ENCODE measurements around the gene TRIM14. TPM values are rescaled to one million over a fixed set of nuclear protein-coding genes. Genes with fewer than 3 reads are reported as not detected.

The TRIM14 gene
- total RNA-seq, 1 experiment from 2014 or later, result 12.5 TPM

- Histone ChIP-seq H2BK120ac (ENCODE audit: low read depth, low read length, poor library complexity, severe bottlenecking) (no peak overlapping the region), H3K23ac (ENCODE audit: insufficient read length, low read depth, low read length) (no peak overlapping the region), H4K20me1 (ENCODE audit: control insufficient read depth, insufficient read depth, insufficient read length) (no peaks in the 10 kb centered on the region), H2BK20ac (ENCODE audit: low read depth, low read length, poor library complexity, severe bottlenecking) (no peak overlapping the region), H3T11ph (ENCODE audit: low read length) (no peak overlapping the region), H2BK12ac (ENCODE audit: insufficient read length, low read depth, low read length) (no peak overlapping the region), H3K4me2 (ENCODE audit: insufficient read depth, insufficient read length, low read length) (no peak overlapping the region), H3K9ac (ENCODE audit: extremely low read depth, insufficient read length, low read length) (no peak overlapping the region), H4K5ac (ENCODE audit: insufficient read length, low read depth, low read length) (no peak overlapping the region), H2AFZ (ENCODE audit: low read length) (no peak overlapping the region), H3K79me2 (ENCODE audit: insufficient read depth, low read length) (no peaks in the 10 kb centered on the region; the same call in 1 of the 2 replicates), H3K18ac (ENCODE audit: insufficient read length, low read depth, low read length) (no peak overlapping the region), H2BK15ac (ENCODE audit: low read depth, low read length) (no peak overlapping the region), H3K79me1 (ENCODE audit: insufficient read depth, low read depth, low read length, poor library complexity, severe bottlenecking) (no peaks in the 10 kb centered on the region), H4K8ac (replicated peaks; ENCODE audit: insufficient read length, low read depth, low read length) (no peak overlapping the region), H3K14ac (ENCODE audit: insufficient read depth, low read length) (no peak overlapping the region; the same call in 1 of the 2 replicates), H3K23me2 (ENCODE audit: insufficient read length, low read depth, low read length, poor library complexity, severe bottlenecking) (peaks cover 3% of the 10 kb centered on the region), H3K27ac (ENCODE audit: insufficient read length, low read depth, low read length) (no peak overlapping the region), H4K91ac (ENCODE audit: insufficient read length, low read depth, low read length) (no peak overlapping the region), H3K56ac (ENCODE audit: insufficient read length, low read depth, low read length) (no peak overlapping the region), H3K27me3 (ENCODE audit: insufficient read depth, low read length) (no peaks in the 10 kb centered on the region), H2BK5ac (ENCODE audit: insufficient read length, low read length) (no peak overlapping the region), H3K9me3 (ENCODE audit: control insufficient read depth, low read depth, low read length) (no peaks in the 10 kb centered on the region), H3K4ac (ENCODE audit: low read depth, low read length) (no peak overlapping the region), H2AK5ac (ENCODE audit: insufficient read length, low read length) (no peak overlapping the region), H3K4me1 (ENCODE audit: insufficient read depth, low read length) (peaks cover 2% of the 10 kb centered on the region; the same call in 1 of the 2 replicates)
- no peaks in the 10 kb centered on the region for H3K27me3 Mint-ChIP-seq (ENCODE audit: low read depth)
- no CpG with 5 or more reads among the region's 3 CpGs for WGBS (ENCODE audit: extremely low coverage, insufficient read length, low lambda C conversion rate)
- H3K4me1 Mint-ChIP-seq, result peaks cover 5% of the 10 kb centered on the region in 2 experiments
- peaks cover 16 to 45% (median 32%) of the 10 kb centered on the region in 3 experiments; a peak in 6 of 7 replicates for H3K36me3 Mint-ChIP-seq (ENCODE audit: insufficient read depth in 1 of 3, low read depth in 3 of 3)
- no peak for DNase-seq
- TF ChIP-seq CTCF (conservative IDR thresholded peaks at IDR 0.05), result no peak
- H3K9me3 Mint-ChIP-seq, result no peaks in the 10 kb centered on the region; a peak in 1 of 5 replicates
- H3K4me3 Mint-ChIP-seq, result no peak overlapping the region
- H3K27ac Mint-ChIP-seq, result no peak overlapping the region
These were observed 56.9 kb downstream of the TRIM14 start for GRCh38 chr9:98062161-98062560.
